ENCODE measurements around the gene NPAS3. TPM values are rescaled to one million over a fixed set of nuclear protein-coding genes. Genes with fewer than 3 reads are reported as not detected.

The NPAS3 gene
- total RNA-seq, 2 experiments from 2014 or later: not detected

DNA sequence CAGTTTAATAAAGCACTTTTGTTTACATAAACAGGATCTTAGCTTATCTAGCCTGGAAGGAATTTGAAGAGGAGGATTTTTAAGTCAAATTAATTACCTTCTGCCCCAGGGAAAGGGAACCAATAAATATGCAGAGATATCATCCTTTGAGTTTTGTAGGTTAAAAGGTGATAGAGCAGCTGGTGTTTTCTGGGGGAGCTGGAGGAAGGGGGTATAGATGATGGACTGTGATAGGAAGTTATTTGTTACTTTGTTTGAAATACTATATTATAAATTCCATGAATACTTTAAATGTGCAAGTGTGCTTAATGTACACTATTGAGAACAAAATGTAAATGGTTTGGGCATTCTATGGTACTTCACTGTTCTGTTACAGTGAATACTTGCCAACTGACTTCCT, 55.2 kb downstream of the NPAS3 start:
- intact Hi-C loops (cut with micrococcal nuclease): no loop called here
- H3K36me3 Mint-ChIP-seq (ENCODE audit: low read depth): no peaks in the 10 kb centered on the region
- no peak overlapping the region for H3K4me3 Mint-ChIP-seq
- no peak for DNase-seq
- H3K4me1 Mint-ChIP-seq (ENCODE audit: low read depth): no peaks in the 10 kb centered on the region
- no peak overlapping the region for H3K27ac Mint-ChIP-seq
- peaks cover 1% of the 10 kb centered on the region for H3K27me3 Mint-ChIP-seq (ENCODE audit: low read depth)
- CTCF ChIA-PET: interaction anchor here (0.6 kb wide), 1 partner anchor 292 kb away, joined by 5 read pairs; no protein-coding TSS in a partner anchor
- H3K9me3 Mint-ChIP-seq: peaks cover 7% of the 10 kb centered on the region

DNA sequence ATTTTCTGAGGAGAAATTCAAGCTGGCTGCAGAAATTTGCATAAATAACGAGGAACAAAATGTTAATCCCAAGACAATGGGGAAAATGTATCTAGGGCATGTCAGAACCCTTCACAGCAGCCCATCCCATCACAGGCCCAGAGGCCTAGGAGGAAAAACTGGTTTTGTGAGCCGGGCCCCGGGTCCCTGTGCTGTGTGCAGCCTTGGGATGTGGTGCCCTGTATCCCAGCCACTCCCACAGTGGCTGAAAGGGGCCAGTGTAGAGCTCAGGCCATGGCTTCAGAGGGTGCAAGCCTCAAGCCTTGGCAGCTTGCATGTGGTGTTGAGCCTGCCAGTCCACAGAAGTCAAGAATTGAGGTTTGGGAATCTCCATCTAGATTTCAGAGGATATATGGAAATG, 57.7 kb downstream of the NPAS3 start:
- Mint-ChIP-seq H3K36me3 (ENCODE audit: low read depth) (no peaks in the 10 kb centered on the region), H3K9me3 (peaks cover 5% of the 10 kb centered on the region), H3K27ac (no peak overlapping the region), H3K4me3 (no peak overlapping the region), H3K4me1 (ENCODE audit: low read depth) (no peaks in the 10 kb centered on the region), H3K27me3 (ENCODE audit: low read depth) (no peaks in the 10 kb centered on the region)
- intact Hi-C loops (cut with micrococcal nuclease): no loop called here
- DNase-seq: no peak
- CTCF ChIA-PET: no interaction called here

DNA sequence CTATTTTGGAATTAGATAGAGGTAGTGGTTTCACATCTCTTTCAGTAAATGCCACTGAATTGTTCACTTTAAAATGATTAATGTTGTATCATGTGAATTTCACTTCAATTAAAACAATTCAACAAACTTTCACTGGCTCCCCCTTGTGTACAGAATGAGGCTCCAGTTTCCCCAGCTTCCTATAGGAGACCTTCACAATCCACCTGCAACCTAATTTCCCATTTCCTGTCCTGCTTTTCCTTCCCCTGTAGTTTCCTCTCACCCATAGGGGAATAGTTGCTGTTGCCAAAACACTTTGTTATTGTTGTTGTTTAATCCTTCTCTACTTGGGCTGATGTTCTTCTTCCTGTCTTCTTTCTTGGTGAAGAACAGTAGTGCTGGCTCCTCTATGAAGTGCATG, 59.8 kb downstream of the NPAS3 start:
- Mint-ChIP-seq H3K27ac (no peak overlapping the region), H3K27me3 (ENCODE audit: low read depth) (no peaks in the 10 kb centered on the region), H3K4me3 (no peak overlapping the region), H3K9me3 (peaks cover 5% of the 10 kb centered on the region), H3K4me1 (ENCODE audit: low read depth) (no peaks in the 10 kb centered on the region), H3K36me3 (ENCODE audit: low read depth) (no peaks in the 10 kb centered on the region)
- CTCF ChIA-PET: no interaction called here
- no peak for DNase-seq
- intact Hi-C loops (cut with micrococcal nuclease): loop anchor here (1.0 kb wide), 1 partner anchor 410 kb away; no protein-coding TSS in a partner anchor

DNA sequence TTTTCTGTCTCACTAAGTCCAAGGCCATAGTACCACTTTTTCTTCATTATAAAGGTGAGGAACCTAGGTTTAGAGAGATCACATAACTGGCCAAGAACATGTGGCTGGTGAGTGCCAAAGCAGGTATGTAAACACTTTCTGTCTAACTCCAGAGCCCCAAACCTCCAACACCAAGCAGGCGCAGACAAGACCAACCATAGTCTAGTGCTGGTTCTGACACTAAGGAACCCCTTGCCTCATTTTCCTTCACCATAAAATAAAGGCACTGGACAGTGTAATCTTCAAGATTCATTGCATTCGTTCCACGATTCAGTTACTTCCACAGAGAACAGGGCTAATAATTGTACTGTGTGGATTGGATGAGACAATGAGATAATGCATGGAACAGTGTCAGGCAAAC, 71.0 kb downstream of the NPAS3 start:
- no peaks in the 10 kb centered on the region for H3K4me1 Mint-ChIP-seq (ENCODE audit: low read depth)
- H3K27me3 Mint-ChIP-seq (ENCODE audit: low read depth): no peaks in the 10 kb centered on the region
- no peaks in the 10 kb centered on the region for H3K9me3 Mint-ChIP-seq
- intact Hi-C loops (cut with micrococcal nuclease): no loop called here
- H3K27ac Mint-ChIP-seq: no peak overlapping the region
- H3K36me3 Mint-ChIP-seq (ENCODE audit: low read depth): no peaks in the 10 kb centered on the region
- DNase-seq: no peak
- CTCF ChIA-PET: no interaction called here
- H3K4me3 Mint-ChIP-seq: no peak overlapping the region

DNA sequence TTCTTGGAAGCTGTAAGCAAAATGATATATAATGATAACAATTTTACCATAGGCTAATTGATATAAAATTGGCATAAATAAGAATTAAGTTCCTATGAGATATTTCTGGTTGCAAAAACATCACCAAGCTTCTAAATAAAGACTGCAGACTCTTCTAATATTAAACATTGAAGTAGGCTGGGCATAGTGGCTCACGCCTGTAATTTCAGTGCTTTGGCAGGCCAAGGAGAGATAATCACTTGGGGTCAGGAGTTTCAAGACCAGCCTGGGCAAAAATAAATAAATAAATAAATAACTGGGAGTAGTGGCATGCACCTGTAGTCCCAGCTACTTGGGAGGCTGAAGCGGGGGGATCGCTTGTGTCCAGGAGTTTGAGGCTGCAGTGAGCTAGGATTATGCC, 71.8 kb downstream of the NPAS3 start:
- H3K4me3 Mint-ChIP-seq: no peak overlapping the region
- H3K27me3 Mint-ChIP-seq (ENCODE audit: low read depth): no peaks in the 10 kb centered on the region
- intact Hi-C loops (cut with micrococcal nuclease): no loop called here
- no peaks in the 10 kb centered on the region for H3K4me1 Mint-ChIP-seq (ENCODE audit: low read depth)
- no peak for DNase-seq
- H3K36me3 Mint-ChIP-seq (ENCODE audit: low read depth): no peaks in the 10 kb centered on the region
- H3K9me3 Mint-ChIP-seq: no peaks in the 10 kb centered on the region
- CTCF ChIA-PET: interaction anchor here (0.6 kb wide), 1 partner anchor 422 kb away, joined by 3 read pairs; no protein-coding TSS in a partner anchor
- H3K27ac Mint-ChIP-seq: no peak overlapping the region

DNA sequence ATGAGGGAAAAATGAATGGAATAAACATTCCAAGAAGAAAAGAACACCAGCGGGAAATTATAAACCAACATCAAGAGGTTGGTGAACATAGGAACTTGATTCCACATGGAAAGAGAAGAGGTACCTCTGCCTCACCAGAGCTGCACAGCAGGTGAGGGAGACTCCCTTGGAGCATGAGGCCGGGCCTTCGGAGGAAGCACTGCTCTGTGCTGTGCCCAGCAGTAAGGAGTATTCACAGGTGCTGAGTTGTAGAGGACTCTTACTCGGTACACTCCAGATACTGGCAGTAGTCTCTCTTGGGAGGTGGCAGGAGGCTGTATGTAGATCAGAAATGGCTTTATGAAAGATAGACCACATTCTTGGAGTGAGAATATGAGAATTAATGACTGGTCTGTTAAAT, 76.0 kb downstream of the NPAS3 start:
- Mint-ChIP-seq H3K4me3 (no peak overlapping the region), H3K9me3 (no peaks in the 10 kb centered on the region), H3K4me1 (ENCODE audit: low read depth) (no peaks in the 10 kb centered on the region), H3K27me3 (ENCODE audit: low read depth) (no peaks in the 10 kb centered on the region), H3K36me3 (ENCODE audit: low read depth) (no peaks in the 10 kb centered on the region), H3K27ac (no peak overlapping the region)
- CTCF ChIA-PET: no interaction called here
- DNase-seq: no peak
- intact Hi-C loops (cut with micrococcal nuclease): no loop called here

DNA sequence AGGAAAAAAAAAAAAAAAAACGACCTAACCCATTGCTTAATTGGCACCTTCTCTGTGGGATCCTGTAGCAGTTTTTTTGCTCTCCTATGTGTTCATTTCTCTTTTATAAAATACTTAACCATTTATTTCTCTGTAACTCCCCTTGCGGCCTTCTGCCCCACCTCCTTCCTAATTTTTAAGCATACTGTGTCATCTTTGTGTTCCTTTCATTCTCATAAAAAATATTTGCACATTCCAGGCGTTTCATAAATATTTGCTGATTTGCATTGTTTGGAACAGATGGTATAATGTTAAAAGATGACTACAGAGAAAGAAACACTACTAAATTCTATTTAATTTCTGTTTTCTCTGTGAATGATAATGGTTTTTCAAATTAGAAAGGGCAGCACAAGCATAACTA, 77.9 kb downstream of the NPAS3 start:
- intact Hi-C loops (cut with micrococcal nuclease): no loop called here
- H3K27ac Mint-ChIP-seq: no peak overlapping the region
- no peak for DNase-seq

DNA sequence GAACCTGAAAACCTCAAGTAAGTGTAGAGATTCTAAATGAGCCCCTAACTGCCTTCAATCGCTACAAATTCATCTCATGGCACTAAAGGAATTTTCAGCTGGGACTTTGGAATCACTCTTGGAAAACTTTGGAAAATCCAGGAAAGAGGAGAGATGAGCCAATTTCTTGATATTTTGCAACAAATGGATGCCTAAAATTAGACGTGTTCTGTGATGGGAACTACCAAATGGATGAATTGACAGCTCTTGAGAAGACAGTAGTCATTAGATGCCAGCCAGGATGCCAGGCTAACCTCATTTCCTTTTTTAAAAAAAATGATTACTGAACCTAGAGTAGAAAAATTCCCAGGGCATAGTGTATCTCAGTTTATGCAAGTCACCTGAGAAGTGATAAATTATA, 78.3 kb downstream of the NPAS3 start:
- no peak overlapping the region for H3K4me3 Mint-ChIP-seq

More for the DNA sequence above, 77.9 kb downstream of the NPAS3 start:
- Mint-ChIP-seq H3K27me3 (ENCODE audit: low read depth) (no peaks in the 10 kb centered on the region), H3K9me3 (no peaks in the 10 kb centered on the region), H3K4me1 (ENCODE audit: low read depth) (no peaks in the 10 kb centered on the region), H3K36me3 (ENCODE audit: low read depth) (no peaks in the 10 kb centered on the region), H3K4me3 (no peak overlapping the region)
- CTCF ChIA-PET: no interaction called here

DNA sequence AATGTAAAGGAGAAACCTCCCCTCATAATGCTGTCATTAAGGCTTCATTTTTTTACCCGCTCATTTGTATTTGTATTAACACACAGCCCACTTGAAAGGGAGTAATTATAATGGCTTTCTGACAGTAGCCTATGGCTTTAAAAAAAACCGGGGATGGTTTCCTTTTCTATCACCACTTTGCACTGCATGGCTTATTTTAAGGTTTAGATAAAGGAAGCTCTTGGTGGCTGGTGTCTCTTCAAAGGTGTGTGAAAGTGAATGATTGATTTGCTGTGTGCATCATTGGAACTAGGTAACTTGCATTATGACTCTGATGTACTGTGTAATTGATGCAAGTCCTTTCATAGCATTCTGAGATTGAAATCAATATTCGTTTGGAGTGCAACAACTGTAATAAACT, 80.7 kb downstream of the NPAS3 start:
- CTCF ChIA-PET: no interaction called here
- Mint-ChIP-seq H3K4me3 (no peak overlapping the region), H3K9me3 (no peaks in the 10 kb centered on the region), H3K27me3 (ENCODE audit: low read depth) (peaks cover 2% of the 10 kb centered on the region), H3K27ac (no peak overlapping the region), H3K4me1 (ENCODE audit: low read depth) (no peaks in the 10 kb centered on the region), H3K36me3 (ENCODE audit: low read depth) (no peaks in the 10 kb centered on the region)
- intact Hi-C loops (cut with micrococcal nuclease): no loop called here
- DNase-seq: no peak

More for the DNA sequence above, 78.3 kb downstream of the NPAS3 start:
- CTCF ChIA-PET: no interaction called here
- DNase-seq: no peak
- Mint-ChIP-seq H3K27ac (no peak overlapping the region), H3K4me1 (ENCODE audit: low read depth) (no peaks in the 10 kb centered on the region), H3K36me3 (ENCODE audit: low read depth) (no peaks in the 10 kb centered on the region), H3K9me3 (no peaks in the 10 kb centered on the region), H3K27me3 (ENCODE audit: low read depth) (no peaks in the 10 kb centered on the region)
- intact Hi-C loops (cut with micrococcal nuclease): no loop called here

DNA sequence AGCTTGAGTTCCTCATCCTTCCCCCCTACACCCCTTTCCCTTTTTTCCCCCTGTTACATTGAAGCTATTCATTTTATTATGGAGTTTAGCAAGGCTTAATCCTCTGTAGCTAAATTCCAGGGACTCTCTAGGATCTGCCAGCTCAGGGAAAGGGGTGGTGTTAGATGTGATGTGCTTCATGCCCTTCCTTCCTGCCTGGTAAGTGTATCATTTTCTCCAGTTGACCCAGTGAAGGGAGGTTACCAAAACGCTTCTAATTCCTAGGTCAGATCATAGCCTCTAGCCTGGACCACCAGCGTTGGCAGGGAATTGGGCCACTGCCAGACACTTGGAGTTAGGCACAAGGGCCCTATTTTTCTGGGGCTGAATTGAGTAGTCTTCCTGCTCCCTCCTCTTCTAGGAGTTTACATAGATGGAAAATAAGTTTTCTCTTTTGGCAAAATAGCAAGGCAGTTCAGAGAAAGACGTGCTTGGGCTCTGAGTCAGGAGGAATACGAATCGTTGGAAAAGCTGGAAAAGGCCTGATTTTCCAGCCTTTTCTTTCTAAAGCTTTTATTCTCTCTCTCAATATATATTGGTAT, 88.3 kb downstream of the NPAS3 start:
- Mint-ChIP-seq H3K4me1 (ENCODE audit: low read depth) (no peaks in the 10 kb centered on the region), H3K9me3 (peaks cover 12% of the 10 kb centered on the region), H3K27ac (no peak overlapping the region), H3K4me3 (no peak overlapping the region), H3K27me3 (ENCODE audit: low read depth) (peaks cover 6% of the 10 kb centered on the region), H3K36me3 (ENCODE audit: low read depth) (no peaks in the 10 kb centered on the region)
- no peak for DNase-seq
- CTCF ChIA-PET: interaction anchor here (0.6 kb wide), 1 partner anchor 977 kb away, joined by 4 read pairs; no protein-coding TSS in a partner anchor
- intact Hi-C loops (cut with micrococcal nuclease): no loop called here

DNA sequence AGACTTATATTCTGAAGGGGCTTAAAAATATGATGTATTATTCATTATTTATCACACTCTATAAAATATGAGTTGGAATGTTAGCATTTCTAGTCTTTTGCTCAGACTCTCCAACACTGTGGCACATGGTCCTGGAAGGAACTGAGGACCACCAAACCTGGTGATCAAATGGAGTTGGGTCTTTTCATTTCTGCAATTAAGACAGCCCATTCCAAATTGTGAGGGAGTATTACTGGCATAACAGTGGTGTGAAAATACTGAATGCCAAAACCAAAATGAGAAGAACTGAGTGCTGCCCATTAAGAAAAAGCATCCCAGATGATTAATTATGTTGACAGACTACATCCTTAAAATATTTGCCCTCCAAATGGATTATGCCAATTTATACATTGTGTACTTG, 90.8 kb downstream of the NPAS3 start:
- Mint-ChIP-seq H3K36me3 (ENCODE audit: low read depth) (no peaks in the 10 kb centered on the region), H3K9me3 (peaks cover 12% of the 10 kb centered on the region), H3K4me3 (no peak overlapping the region), H3K4me1 (ENCODE audit: low read depth) (no peaks in the 10 kb centered on the region), H3K27me3 (ENCODE audit: low read depth) (peaks cover 3% of the 10 kb centered on the region), H3K27ac (no peak overlapping the region)
- CTCF ChIA-PET: no interaction called here
- DNase-seq: no peak
- intact Hi-C loops (cut with micrococcal nuclease): no loop called here

DNA sequence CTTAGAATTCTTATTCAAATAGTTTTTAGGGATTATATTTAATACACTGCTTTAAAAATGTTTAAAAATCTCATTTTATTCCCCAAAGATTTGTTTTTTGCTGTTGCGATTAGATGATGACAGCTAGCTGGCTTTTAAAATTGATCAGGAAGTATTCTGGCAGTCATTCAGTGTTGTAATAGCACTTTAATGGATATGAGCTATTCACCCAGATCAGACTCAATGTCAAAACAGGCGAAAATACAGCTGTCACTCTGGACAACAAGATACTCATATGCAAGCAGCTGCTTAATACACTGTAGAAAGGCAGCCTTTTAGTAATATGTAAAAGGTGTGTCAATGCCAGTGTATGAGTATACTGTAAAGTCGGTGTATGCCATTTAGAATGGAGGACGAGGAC, 91.7 kb downstream of the NPAS3 start:
- intact Hi-C loops (cut with micrococcal nuclease): no loop called here
- CTCF ChIA-PET: interaction anchor here (0.5 kb wide), 1 partner anchor 189 kb away, joined by 3 read pairs; no protein-coding TSS in a partner anchor
- Mint-ChIP-seq H3K27ac (no peak overlapping the region), H3K4me1 (ENCODE audit: low read depth) (no peaks in the 10 kb centered on the region), H3K4me3 (no peak overlapping the region), H3K36me3 (ENCODE audit: low read depth) (no peaks in the 10 kb centered on the region), H3K27me3 (ENCODE audit: low read depth) (peaks cover 6% of the 10 kb centered on the region), H3K9me3 (peaks cover 8% of the 10 kb centered on the region)
- DNase-seq: no peak

DNA sequence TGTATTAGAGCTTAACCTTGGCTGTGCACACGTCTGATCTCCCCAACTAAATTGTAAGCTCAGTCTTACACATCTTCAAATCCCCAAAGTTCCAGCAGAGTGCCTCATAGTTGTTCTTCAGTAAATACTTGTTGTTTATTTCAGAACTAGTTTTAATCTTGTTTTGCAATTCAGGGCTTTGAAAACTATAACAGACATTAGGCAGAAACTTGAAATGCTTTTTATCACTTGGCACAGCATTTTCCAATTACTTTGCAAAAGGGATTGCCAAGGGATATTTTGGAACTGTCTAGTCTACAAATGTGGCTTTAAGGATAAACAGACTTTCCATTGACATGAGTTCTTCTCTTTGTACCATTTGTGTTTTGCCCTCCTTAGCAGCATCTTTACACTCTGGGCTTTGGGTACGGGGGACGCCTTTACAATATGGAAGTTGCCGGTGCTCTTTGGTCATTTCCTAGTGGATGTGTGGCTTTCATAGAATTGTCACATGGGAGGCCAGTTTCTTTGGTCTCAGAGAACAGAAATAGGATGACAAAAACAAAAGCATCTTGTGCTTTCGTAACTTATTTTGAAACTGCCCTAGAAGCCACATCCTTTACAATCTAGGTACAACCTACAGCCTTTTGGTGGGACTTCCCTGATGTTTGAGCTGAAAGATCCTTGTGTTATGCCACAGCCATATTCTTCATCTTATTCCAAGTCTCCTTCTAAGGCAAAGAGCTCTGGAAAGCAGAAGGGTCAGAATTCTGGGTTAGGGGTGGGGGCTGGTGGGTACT, 96.9 kb downstream of the NPAS3 start:
- H3K36me3 Mint-ChIP-seq (ENCODE audit: low read depth): no peaks in the 10 kb centered on the region
- intact Hi-C loops (cut with micrococcal nuclease): no loop called here

More for the DNA sequence above, 96.9 kb downstream of the NPAS3 start:
- no peak overlapping the region for H3K4me3 Mint-ChIP-seq
- CTCF ChIA-PET: no interaction called here
- H3K4me1 Mint-ChIP-seq (ENCODE audit: low read depth): no peaks in the 10 kb centered on the region
- no peak overlapping the region for H3K27ac Mint-ChIP-seq
- H3K27me3 Mint-ChIP-seq (ENCODE audit: low read depth): peaks cover 3% of the 10 kb centered on the region
- DNase-seq: no peak
- H3K9me3 Mint-ChIP-seq: no peaks in the 10 kb centered on the region

All from activated naive CD4-positive, alpha-beta T cell treated with anti-CD3 and anti-CD28 coated beads for 36 hours (primary cell).